LoVo (cell line): ENCODE measurements around the gene CNTNAP3B.
"Not testable (repeated sequence)": the region's sequence is repeated elsewhere in the genome, so short reads cannot be mapped to it uniquely, and the experiment has no call there.

ENCODE experiments used
- DNase-seq: peaks from one replicate; pipeline ENCODE4 v3.0.0-alpha.2; 2016; ENCODE audit warnings: low spot score

CNTNAP3B gene

DNA sequence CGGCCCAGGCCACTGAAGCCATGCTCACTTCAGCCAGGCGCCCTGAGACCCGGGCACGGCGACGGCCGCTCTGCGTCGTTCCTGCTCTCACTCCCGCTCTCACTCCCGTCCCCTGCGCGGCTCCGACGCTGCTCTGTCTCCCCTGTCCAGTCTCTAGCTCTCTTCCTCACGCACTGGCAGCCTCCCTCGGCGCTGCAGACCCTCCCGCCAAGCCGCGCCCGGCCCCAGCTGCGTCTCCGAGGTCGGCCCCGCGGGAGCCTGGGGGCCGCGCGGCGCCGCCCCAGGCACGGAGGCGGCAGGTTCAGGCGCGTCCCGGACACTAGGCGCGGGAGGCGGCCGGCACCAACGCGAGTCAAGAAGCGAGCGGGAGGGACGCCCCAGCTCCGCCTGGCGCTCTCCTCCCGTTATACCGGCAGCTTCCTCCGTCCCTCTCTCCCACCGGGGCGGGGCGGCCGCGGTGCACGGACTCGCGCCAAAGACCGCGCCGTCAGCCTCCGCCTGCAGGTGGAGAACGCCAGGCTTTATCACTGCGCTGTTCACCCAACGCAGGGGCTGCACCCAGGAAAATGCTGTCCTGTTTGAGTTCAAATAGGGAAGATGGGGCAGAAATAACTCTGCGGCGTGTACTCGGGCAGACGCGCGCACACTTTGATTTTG lies at the start of gene CNTNAP3B:
TSS of gene CNTNAP3B (minus strand) at position 354 of the 657 bp plus-strand sequence. CDS start at position 22, 332 bp downstream.
- not testable (repeated sequence) for DNase-seq

DNA sequence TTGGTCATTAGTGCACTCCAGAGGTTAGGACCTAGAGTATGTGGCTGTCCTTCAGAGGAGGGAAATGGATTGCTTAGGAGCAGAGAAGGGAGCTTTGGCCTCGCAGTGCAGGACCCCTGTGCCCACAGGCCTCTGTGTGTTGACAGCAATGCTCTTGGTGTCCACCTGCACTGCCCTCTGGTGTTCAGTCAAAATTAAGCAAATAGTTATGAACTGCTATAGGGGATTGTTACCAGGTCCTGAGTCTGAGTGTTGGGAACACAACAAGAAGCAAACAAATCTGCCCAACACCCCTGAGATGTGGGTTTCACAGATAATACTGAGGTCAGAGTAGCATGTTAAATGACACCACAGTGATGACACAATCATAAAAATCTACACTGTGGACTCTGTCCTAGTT lies 31.1 kb upstream of the CNTNAP3B start:
- peak; percentile 0 for DNase-seq

DNA sequence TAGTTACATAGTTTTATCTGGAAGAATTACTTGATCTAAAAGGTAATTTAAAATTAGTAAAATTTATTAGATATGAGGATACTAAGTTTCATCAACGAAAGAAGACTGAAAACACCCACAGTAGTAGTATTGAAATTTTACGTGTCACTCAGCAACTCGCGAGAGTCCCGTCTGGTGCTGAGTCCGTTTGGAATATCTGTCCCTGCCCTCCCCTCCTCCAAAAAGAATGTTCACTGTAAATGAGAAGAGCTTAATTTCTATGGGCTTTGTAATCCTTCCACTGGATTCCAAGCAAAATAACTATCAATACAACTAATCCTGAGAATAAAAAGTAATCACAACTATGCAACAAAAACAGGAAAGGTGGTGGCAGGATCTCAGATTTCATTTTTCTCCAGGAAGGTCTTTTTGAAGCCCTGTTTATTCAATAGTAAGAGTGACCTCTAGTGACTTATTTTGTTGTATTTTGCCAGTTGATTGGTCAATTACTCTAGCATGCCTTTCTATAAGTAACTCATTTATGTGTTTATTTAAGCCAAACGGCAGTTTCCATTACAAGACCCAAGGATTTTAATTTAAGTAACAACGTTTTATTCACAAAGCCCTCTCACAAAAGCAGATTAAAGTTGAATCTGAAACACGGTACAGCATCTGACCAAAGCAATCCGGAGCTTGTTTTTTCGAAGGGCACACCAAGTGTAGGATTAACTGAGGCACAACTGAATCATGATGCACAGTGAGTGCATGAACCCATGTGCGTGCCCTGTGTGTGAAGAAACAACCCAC lies 2.0 kb downstream of the CNTNAP3B start:
- not testable (repeated sequence) for DNase-seq

DNA sequence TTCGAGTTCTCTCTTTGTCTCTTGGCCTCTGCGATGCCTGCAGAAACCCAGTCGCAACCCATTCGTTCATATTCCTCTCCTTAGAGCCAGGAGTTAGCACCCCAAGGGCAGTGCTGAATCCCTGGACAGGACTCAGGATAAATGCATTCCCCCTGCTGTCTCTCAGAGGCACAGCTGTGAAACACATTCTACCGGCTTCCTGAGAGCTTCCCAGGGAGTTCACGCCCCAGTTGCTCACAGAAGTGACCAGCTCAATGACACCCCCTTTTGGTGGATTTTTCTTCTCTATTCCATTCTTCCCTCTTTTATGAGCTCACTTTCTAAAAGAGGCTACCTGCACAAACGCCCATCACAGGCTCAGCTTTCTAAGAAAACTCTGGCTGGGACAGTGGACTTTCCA lies 8.2 kb downstream of the CNTNAP3B start:
- DNase-seq: not testable (repeated sequence)

DNA sequence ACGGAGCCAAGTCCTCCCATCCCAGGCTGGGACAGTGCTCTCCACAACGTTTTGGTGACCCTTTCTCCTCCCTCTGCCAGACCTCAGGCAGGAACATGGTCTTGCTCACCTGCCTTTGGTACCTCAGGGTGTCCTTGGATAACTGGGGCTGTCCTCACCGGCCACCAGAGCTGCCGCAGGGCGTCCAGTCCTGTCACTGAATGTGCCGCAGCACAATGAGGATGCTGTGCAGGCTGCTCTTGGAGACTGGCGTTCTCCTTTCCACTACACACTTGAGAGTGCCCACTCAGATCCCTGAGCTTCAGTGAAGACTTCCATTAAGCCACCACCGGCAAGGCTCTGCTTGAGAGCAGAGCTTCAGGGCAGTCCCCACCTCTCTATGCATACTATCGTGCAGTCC lies 33.3 kb downstream of the CNTNAP3B start:
- not testable (repeated sequence) for DNase-seq

DNA sequence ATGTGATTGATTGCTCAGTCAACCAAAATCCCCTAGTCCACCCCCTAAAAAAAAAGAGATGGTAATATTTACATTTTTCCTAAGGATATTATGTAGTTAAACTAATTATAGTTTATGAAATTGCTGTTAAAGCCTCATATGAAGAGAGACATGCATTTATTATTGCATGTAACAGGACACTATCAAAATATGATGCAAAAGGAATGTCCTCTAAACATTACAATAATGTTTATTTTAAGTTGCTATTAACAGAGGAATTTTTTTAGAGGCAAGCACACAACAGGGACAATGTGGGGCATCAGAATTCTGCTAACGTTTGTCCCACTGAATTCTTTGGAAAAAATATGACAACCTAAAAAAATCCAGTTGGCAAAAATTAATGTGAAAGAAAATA lies 44.7 kb downstream of the CNTNAP3B start:
- DNase-seq: not testable (repeated sequence)

DNA sequence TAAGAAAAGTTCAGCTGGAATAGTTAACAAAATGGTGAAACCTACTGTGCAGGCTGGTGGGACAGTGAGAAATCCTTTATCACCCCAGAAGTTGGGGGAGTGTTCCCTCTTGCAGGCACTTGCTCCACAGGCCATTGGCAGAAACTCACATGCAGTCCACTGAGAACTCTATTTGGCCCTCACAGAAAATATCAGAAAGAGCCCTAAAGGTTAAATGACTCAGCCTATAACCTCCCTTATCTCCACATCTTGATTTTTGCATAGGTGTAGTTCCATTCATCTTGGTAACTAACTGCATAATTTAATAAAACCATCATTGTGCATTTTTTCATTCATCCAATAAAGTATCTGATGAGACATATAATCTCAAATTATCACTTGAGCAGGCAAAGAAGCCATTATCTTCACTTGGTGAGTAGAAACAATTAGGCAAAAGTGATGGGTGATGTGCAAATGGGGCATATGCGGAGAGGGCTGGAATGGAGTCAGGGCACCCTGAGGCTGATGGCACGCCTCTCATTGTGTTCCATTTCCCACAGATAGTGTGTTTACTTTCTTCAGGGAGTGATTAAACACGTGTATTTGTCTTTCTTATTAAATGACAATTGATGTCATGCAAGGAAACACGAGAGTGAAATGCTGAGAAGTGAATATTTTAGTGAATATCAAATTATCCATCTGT lies 45.2 kb downstream of the CNTNAP3B start:
- DNase-seq: not testable (repeated sequence)

DNA sequence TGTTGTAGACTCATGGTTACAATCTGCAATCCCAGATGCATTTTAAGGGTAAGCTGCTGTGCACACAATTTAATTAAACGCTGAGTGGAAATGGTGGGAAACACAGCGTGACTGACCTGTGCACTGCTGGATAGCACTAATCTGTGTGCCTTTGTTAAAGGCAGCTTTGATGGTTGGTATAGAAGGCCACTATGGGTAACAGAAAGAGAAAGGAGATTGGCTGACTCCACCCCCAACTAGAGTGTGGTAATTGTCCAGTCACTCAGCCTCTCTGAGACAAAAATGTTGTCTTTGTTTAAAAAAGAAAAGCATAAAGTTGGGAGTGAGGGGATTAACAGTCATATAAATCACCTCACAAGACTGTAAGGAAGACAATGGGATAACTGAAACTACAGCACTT lies 48.9 kb downstream of the CNTNAP3B start:
- not testable (repeated sequence) for DNase-seq

DNA sequence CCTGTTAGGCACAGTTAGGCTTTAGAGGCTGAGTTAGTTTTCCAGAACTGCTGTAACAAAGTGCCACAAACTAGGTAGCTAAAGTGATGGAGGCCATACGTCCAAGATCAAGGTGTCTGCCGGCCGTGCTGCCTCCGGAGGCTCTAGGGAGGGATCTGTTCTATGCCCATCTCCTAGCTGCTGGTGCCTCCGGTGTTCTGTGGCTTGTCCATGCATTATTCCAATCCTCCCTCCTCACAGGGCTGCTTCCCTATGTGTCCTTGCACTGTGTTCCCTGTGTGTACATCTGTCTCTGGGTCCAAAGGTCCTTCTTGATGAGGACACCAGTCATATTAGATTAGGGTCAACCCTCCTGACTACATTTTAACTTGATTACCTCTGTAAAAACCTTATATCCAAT lies 54.4 kb downstream of the CNTNAP3B start:
- DNase-seq: not testable (repeated sequence)

DNA sequence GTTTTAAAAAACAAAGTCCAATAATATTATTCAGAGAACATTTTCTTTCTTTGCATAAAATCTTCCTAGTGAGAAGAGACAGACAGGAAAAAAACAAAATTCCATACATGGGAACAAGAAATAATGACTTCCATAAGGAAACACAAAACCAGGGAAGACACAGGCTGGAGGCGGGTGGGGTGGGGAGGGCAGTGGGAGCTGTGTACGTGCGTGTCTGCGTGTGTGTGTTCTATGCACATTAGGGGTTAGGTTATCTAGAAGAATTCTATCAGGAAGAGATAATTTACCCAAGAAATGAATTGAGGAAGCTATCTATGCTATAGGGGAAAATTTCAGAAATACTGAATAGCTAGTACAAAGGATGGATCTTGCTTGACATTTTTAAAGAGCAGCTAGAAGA lies 58.2 kb downstream of the CNTNAP3B start:
- not testable (repeated sequence) for DNase-seq

DNA sequence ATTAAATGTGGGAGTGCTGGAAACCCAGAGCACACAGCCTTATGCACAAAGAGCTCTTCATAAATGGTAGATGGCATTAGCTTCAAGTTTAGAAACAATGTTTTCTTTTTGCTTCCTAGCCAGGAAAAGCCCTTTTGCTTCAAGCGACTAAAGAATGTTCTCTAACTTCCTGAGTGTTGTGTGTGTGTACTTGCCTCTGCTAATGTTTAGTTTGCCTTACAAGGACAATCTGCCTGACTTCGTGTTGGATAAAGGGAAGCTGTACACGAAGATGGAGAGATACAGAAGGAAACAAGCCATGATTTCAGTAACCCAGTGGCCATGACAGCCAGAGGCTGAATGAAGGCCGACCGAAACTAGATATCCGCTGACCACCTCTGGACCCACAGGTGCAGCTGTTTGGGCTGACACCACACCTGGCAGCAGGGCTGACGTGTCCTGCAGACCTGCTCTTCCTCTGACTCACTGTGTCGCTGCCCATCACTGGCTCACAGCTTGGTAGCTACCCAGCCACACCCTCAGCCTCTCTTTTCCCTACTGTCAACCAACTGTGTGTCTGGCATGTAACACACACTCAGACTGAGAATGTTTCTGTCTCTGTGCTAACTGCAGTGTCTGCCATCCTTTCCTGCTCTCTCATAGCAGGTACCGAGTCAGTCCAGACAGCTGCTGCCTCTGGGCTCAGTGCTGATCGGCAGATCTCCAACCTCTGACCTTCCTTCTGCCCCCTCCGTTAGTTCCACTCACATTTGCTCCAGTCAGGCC lies 59.0 kb downstream of the CNTNAP3B start:
- DNase-seq: not testable (repeated sequence)

DNA sequence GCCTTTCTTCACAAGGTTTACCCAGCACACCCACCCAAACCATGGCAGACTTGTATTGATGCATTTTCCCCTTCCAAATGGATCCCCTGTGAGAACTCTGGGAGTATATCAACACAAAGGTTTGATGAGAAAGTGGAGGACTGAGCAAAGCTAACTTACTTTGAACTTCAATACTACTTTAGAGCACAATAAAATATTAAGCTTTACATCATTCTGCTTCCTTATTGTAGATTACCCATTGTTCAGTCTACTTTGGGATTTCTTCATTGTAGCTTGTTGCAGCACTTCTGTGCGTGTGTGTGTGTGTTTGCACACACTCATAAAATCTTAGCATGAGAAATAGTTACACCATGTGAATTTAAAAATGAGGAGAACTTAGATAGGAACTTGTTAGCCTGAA lies 75.4 kb downstream of the CNTNAP3B start:
- not testable (repeated sequence) for DNase-seq

DNA sequence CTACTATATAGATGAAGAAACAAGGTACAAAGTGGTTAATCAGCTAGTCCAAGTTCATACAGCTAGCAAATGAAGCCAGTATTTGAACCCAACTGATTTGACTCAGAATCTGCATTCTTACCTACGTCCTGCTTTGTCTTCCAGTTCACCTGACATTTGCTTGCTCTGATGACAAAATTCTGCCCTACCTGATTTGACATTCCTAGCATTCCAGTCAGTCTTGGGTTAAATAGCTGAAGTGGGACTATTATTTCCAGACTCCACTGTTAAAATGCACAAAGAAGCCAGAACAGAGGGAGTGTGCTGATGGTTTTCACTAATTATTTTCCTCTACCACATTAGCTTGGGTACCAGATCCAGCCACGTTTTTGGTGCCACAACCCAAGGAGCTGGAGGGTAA lies 78.5 kb downstream of the CNTNAP3B start:
- not testable (repeated sequence) for DNase-seq

DNA sequence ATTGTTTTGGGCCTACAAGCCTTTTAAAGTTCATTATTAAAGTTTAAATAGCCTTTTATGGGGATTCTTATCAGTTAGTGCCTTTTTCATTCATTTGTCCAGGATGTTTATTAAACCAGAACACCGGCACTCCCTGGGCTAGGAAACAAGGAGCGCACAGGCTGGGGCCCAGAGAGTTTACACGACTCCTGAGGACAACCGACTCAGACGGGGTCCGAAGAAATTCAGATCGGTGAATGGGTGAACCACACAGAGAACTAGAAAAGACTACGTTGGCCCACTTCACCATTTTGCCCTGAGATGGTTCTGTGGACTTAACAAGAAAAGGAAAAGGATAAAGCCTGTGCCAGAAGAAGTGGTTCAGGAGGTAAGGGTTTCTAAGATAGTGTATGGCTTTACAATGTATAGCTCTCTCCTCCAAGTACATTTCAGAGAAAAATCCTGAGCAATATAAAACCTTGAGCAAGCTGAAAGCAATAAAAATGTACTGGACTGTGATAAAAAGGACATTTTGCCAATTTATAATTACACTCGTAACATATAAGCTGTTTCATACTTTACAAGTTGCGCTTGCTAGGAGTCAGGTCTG lies 84.7 kb downstream of the CNTNAP3B start:
- not testable (repeated sequence) for DNase-seq

DNA sequence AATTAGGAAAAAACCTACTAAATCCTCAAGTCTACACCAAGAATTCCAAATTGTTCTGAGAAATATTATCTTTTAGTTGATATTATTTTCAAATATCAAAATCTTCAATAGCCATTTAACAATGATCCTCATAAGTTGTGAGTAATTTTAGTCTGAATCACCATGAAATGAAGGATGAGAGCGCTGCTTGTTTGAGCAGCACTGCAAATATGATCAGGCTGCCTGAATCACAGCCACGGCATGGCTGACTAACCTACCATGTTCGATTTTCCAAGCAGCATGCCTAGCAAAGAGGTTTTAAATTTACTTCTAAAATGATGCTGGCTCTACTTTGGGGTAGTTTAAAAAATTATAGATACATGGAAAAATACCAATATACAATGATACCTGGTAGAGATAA lies 95.7 kb downstream of the CNTNAP3B start:
- DNase-seq: not testable (repeated sequence)

DNA sequence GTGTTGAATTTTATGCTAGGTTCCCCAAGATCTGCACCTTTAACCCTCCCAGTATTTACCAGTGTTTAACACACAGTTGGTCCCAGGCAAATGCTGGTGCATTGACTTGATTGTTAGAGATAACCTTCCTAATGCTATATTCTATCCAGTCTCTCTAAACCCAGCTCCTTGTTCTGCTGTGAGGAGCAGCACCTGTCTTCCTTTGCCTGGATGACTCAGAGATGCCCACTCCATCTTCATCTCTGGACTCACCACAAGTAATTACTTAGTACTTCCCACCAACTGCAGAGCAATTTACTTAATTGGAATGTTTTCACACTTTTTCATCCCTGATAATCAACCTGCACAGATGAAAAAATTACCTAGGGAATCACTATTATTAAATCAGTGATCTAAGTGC lies 108.6 kb downstream of the CNTNAP3B start:
- not testable (repeated sequence) for DNase-seq

DNA sequence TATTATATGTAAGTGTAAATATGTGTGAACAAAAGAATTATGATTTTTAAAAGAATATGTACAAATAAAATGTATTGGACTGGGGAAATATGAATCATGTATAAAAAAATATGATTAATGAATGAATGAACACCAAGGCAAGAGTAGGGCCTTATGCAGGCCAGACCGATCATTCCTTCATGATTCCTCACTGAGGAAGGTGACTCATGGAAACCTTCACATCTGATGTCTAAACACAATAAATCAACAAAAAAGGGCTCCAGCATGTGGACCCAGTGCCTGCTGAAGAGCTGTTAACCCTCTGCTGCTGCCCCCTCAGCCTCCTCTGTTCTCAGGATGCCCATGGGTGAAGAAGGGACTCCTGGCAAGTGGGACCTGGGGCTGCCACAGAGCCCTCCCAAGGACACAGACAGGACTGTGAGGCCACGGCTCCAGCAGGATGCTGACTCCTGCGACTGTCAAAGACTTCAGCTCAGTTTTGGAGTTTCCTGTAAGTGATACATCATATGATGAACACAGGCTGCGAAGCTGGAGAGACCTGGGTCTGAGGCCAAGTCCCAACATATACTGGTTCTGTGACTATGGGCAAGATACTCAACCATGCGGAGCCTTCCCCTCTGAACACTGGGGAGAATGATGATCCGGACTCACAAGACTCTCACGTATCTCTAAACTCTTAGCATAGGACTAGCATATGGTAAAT lies 110.9 kb downstream of the CNTNAP3B start:
- DNase-seq: not testable (repeated sequence)

DNA sequence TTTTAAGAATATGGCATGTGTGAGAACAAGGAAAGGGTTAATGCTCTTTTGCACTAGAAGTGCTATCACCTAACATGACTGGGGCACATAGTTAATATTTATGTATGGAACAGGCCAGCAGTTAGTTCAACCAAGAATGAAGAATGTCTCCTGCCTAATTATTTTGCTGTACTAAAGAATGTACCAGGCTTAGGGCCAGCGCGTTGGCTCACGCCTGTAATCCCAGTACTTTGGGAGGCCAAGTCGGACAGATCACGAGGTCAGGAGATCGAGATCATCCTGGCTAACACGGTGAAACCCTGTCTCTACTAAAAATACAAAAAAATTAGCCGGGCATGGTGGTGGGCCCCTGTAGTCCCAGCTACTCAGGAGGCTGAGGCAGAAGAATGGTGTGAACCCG lies 114.9 kb downstream of the CNTNAP3B start:
- not testable (repeated sequence) for DNase-seq

DNA sequence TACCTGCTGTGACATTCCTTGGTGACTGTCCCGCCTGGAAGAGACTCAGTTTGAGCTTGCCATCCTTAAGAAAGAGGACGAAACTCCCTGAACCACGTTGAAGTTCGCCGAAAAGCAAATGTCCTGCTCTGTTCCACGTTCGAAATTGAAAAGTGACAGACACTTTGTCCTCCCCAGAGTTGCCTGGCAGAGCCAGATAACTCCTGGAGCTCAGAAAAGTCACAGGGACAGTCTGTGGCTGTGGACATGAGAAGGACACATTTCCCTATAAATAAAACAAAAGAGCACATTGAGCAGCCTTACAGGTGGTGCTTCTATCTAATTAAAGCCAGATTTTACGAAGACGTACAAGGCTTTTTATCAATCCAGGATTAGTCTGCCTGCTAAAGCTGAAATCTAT lies 137.6 kb downstream of the CNTNAP3B start:
- not testable (repeated sequence) for DNase-seq

DNA sequence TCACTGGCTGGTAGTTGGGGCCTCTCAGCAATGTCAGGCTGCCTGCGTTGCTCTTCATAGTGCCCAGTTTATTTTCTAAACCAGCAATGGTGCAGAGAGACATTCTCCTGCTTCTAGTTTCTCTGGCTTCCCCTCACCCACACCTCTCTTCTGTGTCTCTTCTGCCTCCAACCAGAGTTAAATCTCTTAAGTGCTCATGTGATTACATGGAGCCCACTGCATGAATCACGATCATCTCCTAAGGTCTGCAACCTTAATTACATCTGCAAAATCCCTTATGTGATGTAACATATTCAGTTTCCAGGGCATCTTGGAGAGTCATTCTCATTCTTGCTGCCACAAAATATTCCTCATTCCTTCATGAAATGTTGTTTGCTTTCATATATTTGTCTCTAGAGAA lies 149.0 kb downstream of the CNTNAP3B start:
- DNase-seq: not testable (repeated sequence)
